K562 treated with DMSO at 1 percent for 48 hours (cell line): ENCODE data around the gene SHE. TPM values are rescaled to one million over a fixed set of nuclear protein-coding genes. Genes with fewer than 3 reads are reported as not detected.

ENCODE experiments used
- total RNA-seq: library from RNA; unstranded; fragments of 300-600 nt; gene quantifications from 2 replicates; pipeline ENCODE4 v1.2.3, GENCODE V29; 2022; ENCODE audit warnings: low replicate concordance; ENCODE audit errors: extremely low read depth

The SHE gene
- not detected in 2 replicates for total RNA-seq

GRCh38 chr1:154502066-154502743, at the start of gene SHE, which contains the start of gene TDRD10:
TSS of gene SHE (minus strand) at chr1:154502412. CDS start at chr1:154502026, 386 bp downstream.
TSS of gene TDRD10 (plus strand) at chr1:154502219. CDS start at chr1:154506904, 4,685 bp downstream.

Other genes starting within 250 kb of the SHE start
- not detected in 2 replicates for gene HAX1, start 229.8 kb downstream of the SHE start, total RNA-seq
- not detected in 2 replicates for gene AQP10, start 181.3 kb downstream of the SHE start, total RNA-seq
- not detected in 2 replicates for gene ATP8B2, start 176.9 kb downstream of the SHE start, total RNA-seq
- gene IL6R, start 97.1 kb downstream of the SHE start, total RNA-seq, result not detected in 2 replicates
- gene TDRD10, start 193 bp downstream of the SHE start, total RNA-seq, result not detected in 2 replicates
- gene UBE2Q1, start 56.2 kb upstream of the SHE start, total RNA-seq, result not detected in 2 replicates
- gene CHRNB2, start 65.4 kb upstream of the SHE start, total RNA-seq, result not detected in 2 replicates
- 166 TPM in 1 of 2 replicates, not detected in the other for gene ADAR, start 105.8 kb upstream of the SHE start, total RNA-seq